ENCODE data around the gene TIAM2.
"Not testable (repeated sequence)": the region's sequence is repeated elsewhere in the genome, so short reads cannot be mapped to it uniquely, and the experiment has no call there.

Gene TIAM2

DNA sequence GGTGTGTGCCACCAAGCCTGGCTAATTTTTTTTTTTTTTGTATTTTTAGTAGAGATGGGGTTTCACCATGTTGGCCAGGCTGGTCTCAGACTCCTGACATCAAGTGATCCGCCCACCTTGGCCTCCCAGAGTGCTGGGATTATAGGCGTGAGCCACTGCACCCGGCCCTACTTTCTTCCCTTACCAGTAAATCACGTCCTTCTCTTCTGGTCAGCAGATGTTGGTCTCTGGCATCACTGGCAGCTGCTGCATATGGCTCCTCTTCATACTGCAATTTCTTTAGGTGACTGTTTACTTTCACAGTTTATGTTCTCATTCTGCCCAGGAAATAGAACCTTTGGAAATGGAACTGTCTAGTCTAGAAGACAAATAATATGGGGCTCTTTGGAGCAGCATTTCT lies 235.9 kb downstream of the TIAM2 start:
- not testable (repeated sequence) for DNase-seq (ENCODE audit: low read depth in 2 of 2)

DNA sequence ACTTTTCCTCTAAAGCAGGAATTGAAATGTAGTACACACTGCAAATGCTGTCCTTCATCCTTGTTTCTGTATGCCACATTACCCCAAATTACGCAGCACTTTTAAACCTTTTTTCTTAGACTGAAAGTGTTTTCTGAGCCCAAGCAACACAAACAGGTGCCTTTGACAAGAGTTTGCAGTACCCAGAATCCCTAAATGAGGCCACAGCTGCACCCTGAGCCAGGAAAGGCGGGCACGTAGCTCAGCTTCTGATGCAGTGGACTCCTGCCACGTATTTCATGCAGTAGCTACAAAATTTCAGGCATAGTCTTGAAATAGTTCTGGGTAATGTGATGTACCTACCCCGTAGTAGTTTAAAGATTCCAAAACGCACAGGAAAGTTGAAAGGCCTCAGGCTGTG lies 237.7 kb downstream of the TIAM2 start:
- DNase-seq (ENCODE audit: low read depth in 2 of 2) = no peak

DNA sequence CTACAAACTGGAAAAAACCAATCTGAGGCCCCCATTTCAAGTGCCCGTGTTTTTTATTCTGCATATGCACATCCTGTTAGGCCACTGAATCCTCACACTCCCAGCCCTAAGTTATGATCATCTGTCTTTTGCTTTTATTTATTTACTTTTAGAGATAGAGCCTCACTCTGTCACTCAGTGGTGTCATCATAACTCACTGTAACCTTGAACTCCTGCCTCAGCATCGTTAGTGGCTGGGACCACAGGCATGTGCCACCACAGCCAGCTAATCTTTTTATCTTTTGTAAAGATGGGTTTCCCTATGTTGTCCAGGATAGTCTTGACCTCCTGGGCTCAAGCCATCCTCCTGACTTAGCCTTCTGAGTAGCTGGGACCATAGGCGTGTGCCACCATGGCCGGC lies 239.1 kb downstream of the TIAM2 start:
- DNase-seq (ENCODE audit: low read depth in 2 of 2) = no peak

- no peak for DNase-seq (ENCODE audit: low read depth in 2 of 2)
Measured at GRCh38 chr6:155234687-155235086, 239.6 kb downstream of the TIAM2 start.

- no peak for DNase-seq (ENCODE audit: low read depth in 2 of 2)
Measured at GRCh38 chr6:155235087-155235486, 240.0 kb downstream of the TIAM2 start.

DNA sequence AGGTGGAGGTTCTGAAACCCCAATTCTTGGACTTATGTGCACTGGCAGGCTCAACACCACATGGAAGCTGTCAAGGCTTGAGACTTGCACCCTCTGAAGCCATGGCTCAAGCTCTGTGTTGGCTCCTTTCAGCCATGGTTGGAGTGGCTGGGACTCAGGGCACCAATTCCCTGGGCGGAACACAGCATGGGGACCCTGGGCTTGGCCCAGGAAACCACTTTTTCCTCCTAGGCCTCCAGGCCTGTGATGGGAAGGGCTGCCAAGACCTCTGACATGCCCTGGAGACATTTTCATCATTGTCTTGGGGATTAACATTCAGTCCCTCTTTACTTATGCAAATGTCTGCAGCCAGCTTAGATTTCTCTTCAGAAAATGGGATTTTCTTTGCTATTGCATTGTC lies 242.5 kb downstream of the TIAM2 start:
- DNase-seq (ENCODE audit: low read depth in 2 of 2) = no peak

DNA sequence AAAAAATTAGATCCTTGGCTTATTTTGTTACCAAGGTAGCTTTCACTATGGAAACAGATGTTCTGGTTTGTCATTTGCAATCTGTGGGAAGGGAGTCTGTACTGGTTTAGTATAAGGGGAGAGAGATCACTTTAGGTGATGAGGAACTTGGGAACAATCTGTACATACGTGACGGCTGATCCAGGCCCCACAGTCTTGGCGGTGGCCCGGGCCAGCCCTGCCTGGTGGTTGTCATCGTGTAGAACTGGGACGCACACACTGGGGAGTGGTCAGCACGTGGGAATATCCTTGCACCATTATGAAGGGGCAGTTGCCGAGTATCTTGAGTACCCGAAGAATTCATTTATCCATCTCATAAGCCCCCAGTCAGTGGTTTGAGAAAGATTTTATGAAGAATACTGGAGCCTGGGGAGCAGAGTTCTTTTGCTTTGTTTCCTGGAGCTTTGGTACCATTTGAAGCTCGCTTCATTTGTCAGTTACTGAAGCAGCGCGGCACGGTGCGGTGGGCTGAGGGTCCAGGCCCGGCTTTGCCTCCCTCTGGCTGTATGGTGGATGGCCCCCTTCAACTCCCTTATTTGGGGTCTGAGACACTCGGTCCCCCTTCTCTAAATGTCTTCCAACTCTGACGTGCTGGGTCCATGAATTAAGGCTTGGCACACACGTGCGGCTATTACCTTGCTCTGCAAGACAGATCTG lies 245.9 kb downstream of the TIAM2 start:
- no peak for DNase-seq (ENCODE audit: low read depth in 2 of 2)

DNA sequence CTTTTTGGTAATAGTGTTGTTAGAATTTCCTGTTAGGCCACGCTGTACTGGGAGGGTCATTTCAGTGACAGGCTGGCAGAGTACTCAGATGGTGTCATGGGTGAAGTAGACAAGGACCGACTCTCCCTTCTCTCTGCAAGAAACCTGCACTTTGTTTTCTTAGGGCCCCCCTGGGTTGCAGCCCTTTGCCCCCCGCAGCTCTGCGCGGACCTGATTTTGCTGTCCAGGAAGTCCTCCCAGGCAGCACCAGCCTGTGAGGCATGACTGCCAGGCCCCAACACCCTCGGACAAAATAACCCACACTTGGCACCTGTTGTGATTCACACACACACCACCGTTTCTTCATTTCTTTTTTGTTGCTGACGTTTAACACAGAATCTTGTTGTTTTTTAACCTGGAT lies 246.9 kb downstream of the TIAM2 start:
- no peak for DNase-seq (ENCODE audit: low read depth in 2 of 2)

DNA sequence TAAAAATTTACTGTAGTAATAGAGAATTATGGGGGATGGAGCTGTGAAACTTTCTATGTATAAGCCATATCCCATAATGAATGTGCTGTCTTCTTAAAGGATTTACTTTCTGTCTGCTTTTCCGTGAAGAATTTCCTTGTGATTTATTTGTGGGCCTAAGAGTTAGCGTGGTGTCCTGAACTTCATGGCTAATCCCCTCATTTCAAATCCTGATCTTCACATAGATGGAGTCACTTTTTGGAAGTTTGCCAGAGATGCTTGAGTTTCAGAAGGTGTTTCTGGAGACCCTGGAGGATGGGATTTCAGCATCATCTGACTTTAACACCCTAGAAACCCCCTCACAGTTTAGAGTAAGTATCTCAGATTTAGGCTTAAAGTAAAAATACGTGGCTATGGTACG lies 249.3 kb downstream of the TIAM2 start:
- DNase-seq (ENCODE audit: low read depth in 2 of 2) = no peak

GRCh38 chr6:155245193-155245592 lies 250.1 kb downstream of the TIAM2 start:
- no peak for DNase-seq (ENCODE audit: low read depth in 2 of 2)

GRCh38 chr6:155245831-155246230 lies 250.7 kb downstream of the TIAM2 start:
- no peak for DNase-seq (ENCODE audit: low read depth in 2 of 2)

GRCh38 chr6:155246825-155247224 lies 251.7 kb downstream of the TIAM2 start:
- no peak for DNase-seq (ENCODE audit: low read depth in 2 of 2)

DNA sequence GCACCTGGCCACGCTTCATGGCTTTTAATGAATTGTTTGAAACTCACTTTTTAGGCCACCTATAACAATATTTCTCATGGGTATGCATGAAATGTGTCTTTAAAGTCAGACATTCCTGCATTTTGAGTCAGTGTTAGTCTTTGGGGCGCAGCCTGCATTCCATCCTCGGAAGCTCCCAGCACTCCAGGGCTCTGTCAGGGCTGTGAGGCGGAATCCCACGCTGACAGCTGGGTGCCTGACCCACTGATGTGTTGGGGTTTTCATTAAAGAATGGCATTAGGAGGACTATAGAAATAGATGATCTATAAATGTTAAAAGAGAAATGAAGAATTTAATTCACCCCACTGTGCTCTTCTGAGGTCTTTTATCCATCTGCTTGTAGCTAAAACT lies 252.5 kb downstream of the TIAM2 start:
- no peak for DNase-seq (ENCODE audit: low read depth in 2 of 2)

GRCh38 chr6:155248008-155249001 lies 253.2 kb downstream of the TIAM2 start:
- DNase-seq (ENCODE audit: low read depth in 2 of 2) = no peak

GRCh38 chr6:155250701-155251381 lies 255.7 kb downstream of the TIAM2 start:
- no peak for DNase-seq (ENCODE audit: low read depth in 2 of 2)

- no peak for DNase-seq (ENCODE audit: low read depth in 2 of 2)
Measured at GRCh38 chr6:155252581-155252980, 257.5 kb downstream of the TIAM2 start.

GRCh38 chr6:155253337-155253736 lies 258.2 kb downstream of the TIAM2 start:
- DNase-seq (ENCODE audit: low read depth in 2 of 2) = no peak

- no peak for DNase-seq (ENCODE audit: low read depth in 2 of 2)
Measured at GRCh38 chr6:155254139-155254538, 259.0 kb downstream of the TIAM2 start.

- no peak for DNase-seq (ENCODE audit: low read depth in 2 of 2)
Measured at GRCh38 chr6:155256122-155256795, 261.1 kb downstream of the TIAM2 start.

GRCh38 chr6:155257796-155258195 lies 262.7 kb downstream of the TIAM2 start:
- no peak for DNase-seq (ENCODE audit: low read depth in 2 of 2)

DNA sequence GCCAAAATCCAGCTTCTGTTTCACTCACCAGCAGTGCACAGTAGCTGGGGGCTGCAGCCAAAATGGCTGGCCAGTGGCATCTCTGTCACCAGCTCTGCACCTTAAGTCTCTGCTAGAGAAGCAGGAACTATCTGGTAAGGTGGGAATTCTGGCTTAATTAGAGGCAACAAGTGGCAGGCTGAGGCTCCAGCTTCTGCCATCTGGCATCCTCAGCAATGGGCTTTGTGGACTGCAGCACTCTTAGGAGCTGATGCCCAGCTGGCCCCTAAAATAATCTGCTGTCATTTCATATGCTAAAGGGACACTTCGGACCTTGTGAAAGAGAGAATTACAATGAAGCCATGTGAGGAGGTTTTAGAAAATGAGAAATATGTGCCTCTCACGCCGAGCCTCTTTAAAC lies 264.1 kb downstream of the TIAM2 start:
- DNase-seq (ENCODE audit: low read depth in 2 of 2) = no peak

GRCh38 chr6:155259897-155260296 lies 264.8 kb downstream of the TIAM2 start:
- DNase-seq (ENCODE audit: low read depth in 2 of 2) = no peak
